ENCODE measurements around the gene PEF1. TPM values are rescaled to one million over a fixed set of nuclear protein-coding genes. Genes with fewer than 3 reads are reported as not detected.

The PEF1 gene
- polyA plus RNA-seq, 4 donors = 55.5 to 72.2 (median 59.1) TPM

DNA sequence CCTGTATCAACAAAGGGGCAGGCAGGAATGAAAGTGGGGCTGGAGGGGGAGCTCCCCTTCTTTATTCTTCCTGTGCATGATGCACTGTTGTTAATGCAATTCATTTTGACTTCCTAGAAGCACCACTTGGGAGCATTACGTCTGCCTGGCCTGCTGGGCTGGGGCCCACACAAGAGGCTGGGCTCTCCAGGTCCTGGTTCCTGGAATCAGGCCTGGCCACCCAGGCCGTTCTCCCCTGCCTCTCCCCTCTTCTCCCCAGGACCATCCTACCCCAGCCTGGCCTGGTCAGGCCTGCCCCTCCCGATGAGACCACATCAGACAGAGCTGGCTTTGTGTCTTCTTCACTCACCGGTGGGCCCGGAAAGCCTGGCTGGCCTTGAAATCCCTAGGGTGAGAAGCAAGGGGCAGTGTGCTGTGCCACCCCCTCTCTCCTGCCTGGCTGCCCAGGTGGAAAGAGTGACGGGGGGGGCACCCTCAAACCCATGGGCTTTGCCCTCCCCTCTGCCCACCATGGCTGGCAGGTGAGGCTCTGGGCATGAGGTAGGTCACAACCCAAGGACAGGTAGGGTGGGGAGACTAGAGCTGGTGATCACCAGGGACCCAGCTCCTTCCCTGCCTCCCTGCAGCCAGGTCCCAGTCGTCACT is 20.7 kb upstream of the PEF1 start:
- 71 to 85% (median 83%) methylated on average over 7 of the region's 7 CpGs for WGBS, 3 donors
- DNase-seq = no peak

DNA sequence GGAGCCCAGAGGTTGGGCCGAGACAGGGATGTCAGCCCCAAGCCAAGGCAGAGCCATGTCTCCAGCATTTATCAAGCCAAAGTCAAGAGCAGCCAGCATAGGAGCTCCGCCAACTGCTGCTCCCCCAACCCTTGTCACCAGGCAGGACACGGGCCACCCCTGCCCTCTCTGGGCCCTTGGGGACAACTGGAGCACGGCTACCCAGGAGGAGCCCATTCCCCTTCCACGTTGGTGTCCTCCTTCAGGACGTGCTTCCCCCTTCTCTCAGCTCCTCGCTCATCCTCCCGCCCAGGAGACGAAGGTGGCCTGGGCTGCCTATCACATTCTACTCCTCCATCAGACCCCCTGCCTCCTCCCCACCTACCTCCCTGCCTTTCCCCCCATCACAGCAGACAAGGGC is 19.9 kb upstream of the PEF1 start:
- peaks cover 0 to 74% (median 0%) of the 10 kb centered on the region in 3 donors for H3K36me3 ChIP-seq (ENCODE audit: control insufficient read depth in 3 of 3, insufficient read depth in 2 of 3, low read depth in 1 of 3, low read length in 3 of 3)

More for the DNA sequence above, 20.7 kb upstream of the PEF1 start:
- Histone ChIP-seq H3K36me3 (ENCODE audit: control insufficient read depth in 3 of 3, insufficient read depth in 2 of 3, low read depth in 1 of 3, low read length in 3 of 3) (peaks cover 0 to 70% (median 0%) of the 10 kb centered on the region in 3 donors), H3K4me3 (ENCODE audit: low read depth in 1 of 3, low read length in 3 of 3) (no peak overlapping the region), H3K4me1 (ENCODE audit: control insufficient read depth in 3 of 3, insufficient read depth in 2 of 3, low read depth in 1 of 3, low read length in 2 of 3) (peaks cover 2 to 48% (median 2%) of the 10 kb centered on the region in 3 donors), H3K27ac (ENCODE audit: low read depth in 1 of 3, low read length in 2 of 3) (peak overlapping the region in 1 of 3 donors; percentile 92), H3K27me3 (ENCODE audit: control insufficient read depth in 3 of 3, insufficient read depth in 3 of 3, low read length in 3 of 3) (no peaks in the 10 kb centered on the region), H3K9me3 (ENCODE audit: control insufficient read depth in 2 of 2, insufficient read depth in 1 of 2, low read depth in 1 of 2, low read length in 1 of 2) (no peaks in the 10 kb centered on the region)
- no peak for FAIRE-seq

DNA sequence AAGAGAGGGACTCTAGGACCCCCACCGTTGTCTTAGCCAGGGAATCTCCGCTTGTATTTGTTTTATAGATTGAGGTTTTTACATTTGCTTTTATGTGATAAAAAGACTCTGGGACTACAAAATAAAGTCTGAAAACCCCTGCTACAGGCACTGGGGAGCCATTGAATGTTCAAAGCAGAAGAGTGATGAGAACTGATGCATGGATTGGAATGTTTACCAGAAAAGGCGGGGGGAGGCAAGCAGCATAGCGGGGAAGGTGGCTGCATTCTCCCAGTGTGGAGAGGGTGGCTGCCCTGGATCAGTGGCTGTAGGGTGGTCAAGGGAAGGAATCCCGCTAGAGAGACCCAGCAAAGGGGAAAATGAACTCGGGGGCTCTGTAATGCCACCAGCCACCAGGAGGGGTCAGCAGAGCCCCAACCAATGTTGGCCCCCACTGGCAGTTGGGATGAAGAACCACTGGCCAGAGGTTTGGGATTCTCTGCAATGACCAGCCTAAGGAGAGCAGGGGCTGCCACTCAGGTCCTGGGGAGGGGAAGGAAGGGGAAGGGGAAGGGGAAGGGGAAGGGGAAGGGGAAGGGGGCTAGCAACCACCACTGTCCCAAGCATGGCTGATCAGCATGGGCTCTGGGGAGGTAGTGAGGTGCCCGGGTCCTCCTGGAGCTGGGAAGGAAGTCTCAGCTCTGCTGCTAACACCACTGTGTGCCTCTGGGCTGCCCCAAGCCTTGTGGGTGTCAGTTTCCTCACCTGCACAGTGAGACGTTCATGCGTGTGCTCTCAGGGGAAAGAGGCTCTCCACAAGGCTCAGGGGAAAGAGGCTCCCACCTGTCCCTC is 19.2 kb upstream of the PEF1 start:
- Histone ChIP-seq H3K9me3 (ENCODE audit: control insufficient read depth in 2 of 2, insufficient read depth in 1 of 2, low read depth in 1 of 2, low read length in 1 of 2) (no peaks in the 10 kb centered on the region), H3K4me3 (ENCODE audit: low read depth in 1 of 3, low read length in 3 of 3) (no peak overlapping the region), H3K27ac (ENCODE audit: low read depth in 1 of 3, low read length in 2 of 3) (no peak overlapping the region), H3K4me1 (ENCODE audit: control insufficient read depth in 3 of 3, insufficient read depth in 2 of 3, low read depth in 1 of 3, low read length in 2 of 3) (peaks cover 0 to 33% (median 2%) of the 10 kb centered on the region in 3 donors), H3K27me3 (ENCODE audit: control insufficient read depth in 3 of 3, insufficient read depth in 3 of 3, low read length in 3 of 3) (no peaks in the 10 kb centered on the region), H3K36me3 (ENCODE audit: control insufficient read depth in 3 of 3, insufficient read depth in 2 of 3, low read depth in 1 of 3, low read length in 3 of 3) (peaks cover 0 to 77% (median 0%) of the 10 kb centered on the region in 3 donors)
- 38 to 55% (median 48%) methylated on average over 7 to 9 of the region's 9 CpGs for WGBS, 3 donors
- DNase-seq = peak; percentile 51 to 67
- FAIRE-seq = no peak

More for the DNA sequence above, 19.9 kb upstream of the PEF1 start:
- FAIRE-seq (no peak), DNase-seq (no peak)
- Histone ChIP-seq H3K4me1 (ENCODE audit: control insufficient read depth in 3 of 3, insufficient read depth in 2 of 3, low read depth in 1 of 3, low read length in 2 of 3) (peaks cover 0 to 40% (median 2%) of the 10 kb centered on the region in 3 donors), H3K9me3 (ENCODE audit: control insufficient read depth in 2 of 2, insufficient read depth in 1 of 2, low read depth in 1 of 2, low read length in 1 of 2) (no peaks in the 10 kb centered on the region), H3K4me3 (ENCODE audit: low read depth in 1 of 3, low read length in 3 of 3) (no peak overlapping the region), H3K27me3 (ENCODE audit: control insufficient read depth in 3 of 3, insufficient read depth in 3 of 3, low read length in 3 of 3) (no peaks in the 10 kb centered on the region), H3K27ac (ENCODE audit: low read depth in 1 of 3, low read length in 2 of 3) (no peak overlapping the region)
- 81 to 86% (median 83%) methylated on average over 9 of the region's 9 CpGs for WGBS, 3 donors

DNA sequence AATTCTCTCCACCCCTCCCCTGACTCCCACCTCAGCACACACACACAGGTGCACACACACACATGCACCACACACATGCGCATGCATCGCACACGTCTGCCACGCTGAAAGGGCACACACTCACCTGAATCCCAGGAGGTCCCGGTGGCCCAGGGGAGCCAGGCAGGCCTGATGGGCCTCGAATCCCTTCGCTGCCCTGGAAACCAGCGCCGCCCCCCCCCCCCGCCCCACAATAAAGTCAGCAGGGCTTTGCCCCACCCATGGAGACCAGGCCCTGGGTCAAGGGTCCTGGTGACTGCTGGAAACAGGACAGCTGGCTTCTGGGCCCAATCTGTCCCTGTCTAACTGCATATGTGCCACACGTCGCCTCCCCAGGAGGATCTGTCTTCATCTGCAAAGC is 17.8 kb upstream of the PEF1 start:
- WGBS, 3 donors = 42 to 75% (median 64%) methylated on average over 9 to 12 of the region's 12 CpGs
- no peak overlapping the region for H3K4me3 ChIP-seq (ENCODE audit: low read depth in 1 of 3, low read length in 3 of 3)
- peaks cover 0 to 80% (median 0%) of the 10 kb centered on the region in 3 donors for H3K36me3 ChIP-seq (ENCODE audit: control insufficient read depth in 3 of 3, insufficient read depth in 2 of 3, low read depth in 1 of 3, low read length in 3 of 3)
- no peaks in the 10 kb centered on the region for H3K27me3 ChIP-seq (ENCODE audit: control insufficient read depth in 3 of 3, insufficient read depth in 3 of 3, low read length in 3 of 3)
- H3K4me1 ChIP-seq (ENCODE audit: control insufficient read depth in 3 of 3, insufficient read depth in 2 of 3, low read depth in 1 of 3, low read length in 2 of 3) = peaks cover 0 to 23% (median 2%) of the 10 kb centered on the region in 3 donors
- H3K27ac ChIP-seq (ENCODE audit: low read depth in 1 of 3, low read length in 2 of 3) = no peak overlapping the region
- no peak for DNase-seq
- no peak for FAIRE-seq
- no peaks in the 10 kb centered on the region for H3K9me3 ChIP-seq (ENCODE audit: control insufficient read depth in 2 of 2, insufficient read depth in 1 of 2, low read depth in 1 of 2, low read length in 1 of 2)

DNA sequence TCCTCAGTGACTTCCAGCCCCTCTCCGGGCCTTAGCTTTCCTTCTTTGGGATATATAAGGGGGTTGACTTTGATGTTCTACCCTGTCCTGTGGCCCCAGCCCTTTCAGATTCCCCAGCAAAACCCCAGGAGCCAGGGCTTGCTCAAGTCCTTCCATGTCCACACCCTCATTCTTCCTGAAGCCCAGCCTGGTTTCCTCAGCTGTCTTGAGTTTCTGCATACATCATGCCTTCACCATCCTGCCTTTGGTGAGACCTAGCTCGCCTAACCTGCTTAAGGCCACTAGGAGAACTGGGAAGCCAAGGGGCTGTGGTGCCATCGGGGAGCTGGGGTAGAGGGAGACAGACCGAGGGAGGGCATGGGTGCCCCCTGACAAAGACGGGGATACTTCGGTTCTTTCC is 17.2 kb upstream of the PEF1 start:
- Histone ChIP-seq H3K27me3 (ENCODE audit: control insufficient read depth in 3 of 3, insufficient read depth in 3 of 3, low read length in 3 of 3) (no peaks in the 10 kb centered on the region), H3K4me1 (ENCODE audit: control insufficient read depth in 3 of 3, insufficient read depth in 2 of 3, low read depth in 1 of 3, low read length in 2 of 3) (peaks cover 0 to 17% (median 2%) of the 10 kb centered on the region in 3 donors), H3K4me3 (ENCODE audit: low read depth in 1 of 3, low read length in 3 of 3) (no peak overlapping the region), H3K36me3 (ENCODE audit: control insufficient read depth in 3 of 3, insufficient read depth in 2 of 3, low read depth in 1 of 3, low read length in 3 of 3) (peaks cover 0 to 80% (median 0%) of the 10 kb centered on the region in 3 donors), H3K9me3 (ENCODE audit: control insufficient read depth in 2 of 2, insufficient read depth in 1 of 2, low read depth in 1 of 2, low read length in 1 of 2) (no peaks in the 10 kb centered on the region), H3K27ac (ENCODE audit: low read depth in 1 of 3, low read length in 2 of 3) (no peak overlapping the region)
- no peak for FAIRE-seq
- 86 to 96% (median 93%) methylated on average over 6 of the region's 6 CpGs for WGBS, 3 donors
- no peak for DNase-seq

DNA sequence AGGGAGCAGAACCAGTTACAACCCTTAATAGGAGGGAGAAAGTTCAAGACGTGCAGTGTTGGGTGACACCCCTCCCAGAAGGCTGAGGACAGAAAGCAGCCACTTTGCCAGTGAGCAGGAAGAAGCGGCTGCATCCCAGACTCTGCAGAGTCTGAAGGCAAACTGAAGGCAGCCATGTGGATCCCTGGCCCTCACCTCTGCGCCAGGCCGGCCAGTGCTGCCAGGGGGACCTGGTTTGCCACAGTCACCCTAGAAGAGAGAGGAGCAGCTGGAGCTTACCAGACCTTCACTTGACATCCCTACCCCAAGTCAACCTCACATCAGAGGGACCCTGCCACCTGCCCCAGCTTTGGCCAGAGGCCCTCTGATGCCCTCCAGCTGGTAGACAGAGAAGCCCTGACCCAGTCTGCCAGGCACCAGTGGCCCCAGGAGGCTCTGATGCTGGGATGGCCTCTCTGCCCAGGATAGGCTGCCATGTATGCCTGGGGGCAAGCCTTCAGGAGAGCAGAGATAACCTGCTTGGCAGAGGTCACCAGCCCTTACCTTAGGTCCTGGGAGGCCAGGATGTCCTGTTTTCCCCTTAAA is 16.3 kb upstream of the PEF1 start:
- WGBS, 3 donors = 78 to 86% (median 79%) methylated on average over 4 of the region's 4 CpGs
- no peaks in the 10 kb centered on the region for H3K9me3 ChIP-seq (ENCODE audit: control insufficient read depth in 2 of 2, insufficient read depth in 1 of 2, low read depth in 1 of 2, low read length in 1 of 2)
- H3K4me1 ChIP-seq (ENCODE audit: control insufficient read depth in 3 of 3, insufficient read depth in 2 of 3, low read depth in 1 of 3, low read length in 2 of 3) = peaks cover 0 to 8% (median 1%) of the 10 kb centered on the region in 3 donors
- peaks cover 0 to 81% (median 0%) of the 10 kb centered on the region in 3 donors for H3K36me3 ChIP-seq (ENCODE audit: control insufficient read depth in 3 of 3, insufficient read depth in 2 of 3, low read depth in 1 of 3, low read length in 3 of 3)
- no peak overlapping the region for H3K27ac ChIP-seq (ENCODE audit: low read depth in 1 of 3, low read length in 2 of 3)
- FAIRE-seq (no peak), DNase-seq (no peak)
- H3K4me3 ChIP-seq (ENCODE audit: low read depth in 1 of 3, low read length in 3 of 3) = no peak overlapping the region
- H3K27me3 ChIP-seq (ENCODE audit: control insufficient read depth in 3 of 3, insufficient read depth in 3 of 3, low read length in 3 of 3) = no peaks in the 10 kb centered on the region

DNA sequence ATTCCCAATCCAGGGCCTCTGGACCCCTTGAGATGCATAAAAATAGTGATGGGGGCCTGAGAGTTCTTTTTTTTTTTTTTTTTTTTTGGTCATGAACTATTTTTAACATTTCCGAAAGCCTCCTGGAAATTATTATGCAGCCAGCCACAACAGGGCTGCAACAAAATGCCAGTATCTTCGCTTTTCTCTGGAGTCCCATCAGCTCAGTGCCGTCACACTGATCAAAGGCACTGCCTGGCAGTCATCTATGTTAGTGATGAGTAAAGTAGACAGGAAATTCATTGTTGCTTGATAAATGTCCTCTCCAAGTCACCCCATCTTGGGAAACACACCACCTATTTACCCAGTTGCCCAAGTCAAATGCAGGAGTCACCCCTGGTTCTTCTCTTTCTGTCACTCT is 15.2 kb upstream of the PEF1 start:
- Histone ChIP-seq H3K9me3 (ENCODE audit: control insufficient read depth in 2 of 2, insufficient read depth in 1 of 2, low read depth in 1 of 2, low read length in 1 of 2) (no peaks in the 10 kb centered on the region), H3K4me3 (ENCODE audit: low read depth in 1 of 3, low read length in 3 of 3) (no peak overlapping the region), H3K4me1 (ENCODE audit: control insufficient read depth in 3 of 3, insufficient read depth in 2 of 3, low read depth in 1 of 3, low read length in 2 of 3) (no peaks in the 10 kb centered on the region), H3K27me3 (ENCODE audit: control insufficient read depth in 3 of 3, insufficient read depth in 3 of 3, low read length in 3 of 3) (no peaks in the 10 kb centered on the region), H3K36me3 (ENCODE audit: control insufficient read depth in 3 of 3, insufficient read depth in 2 of 3, low read depth in 1 of 3, low read length in 3 of 3) (peaks cover 0 to 80% (median 0%) of the 10 kb centered on the region in 3 donors), H3K27ac (ENCODE audit: low read depth in 1 of 3, low read length in 2 of 3) (no peak overlapping the region)
- DNase-seq (no peak), FAIRE-seq (no peak)
- 90 to 98% (median 98%) methylated on average over 3 of the region's 3 CpGs for WGBS, 3 donors

DNA sequence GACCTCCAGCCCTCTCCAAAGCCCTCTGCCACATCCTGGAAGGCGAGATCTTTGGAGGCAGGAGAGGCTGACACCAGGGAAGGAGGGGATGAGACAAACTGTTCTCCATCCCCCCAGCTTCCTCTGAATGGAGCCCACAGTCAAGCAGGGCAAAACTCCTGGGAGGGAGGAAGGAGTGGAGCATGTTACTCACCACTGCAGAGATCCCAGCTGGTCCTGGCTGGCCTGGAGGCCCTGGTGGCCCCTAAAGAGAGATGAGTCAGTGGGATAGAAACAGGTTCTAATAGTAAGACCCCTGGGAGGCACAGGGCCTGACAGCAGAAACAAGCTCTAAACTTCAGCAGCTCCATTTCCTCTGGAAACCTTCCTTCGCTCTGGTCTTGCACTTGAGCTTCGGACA is 14.0 kb upstream of the PEF1 start:
- Histone ChIP-seq H3K4me3 (ENCODE audit: low read depth in 1 of 3, low read length in 3 of 3) (no peak overlapping the region), H3K4me1 (ENCODE audit: control insufficient read depth in 3 of 3, insufficient read depth in 2 of 3, low read depth in 1 of 3, low read length in 2 of 3) (no peaks in the 10 kb centered on the region), H3K27me3 (ENCODE audit: control insufficient read depth in 3 of 3, insufficient read depth in 3 of 3, low read length in 3 of 3) (no peaks in the 10 kb centered on the region), H3K36me3 (ENCODE audit: control insufficient read depth in 3 of 3, insufficient read depth in 2 of 3, low read depth in 1 of 3, low read length in 3 of 3) (peaks cover 0 to 86% (median 0%) of the 10 kb centered on the region in 3 donors), H3K27ac (ENCODE audit: low read depth in 1 of 3, low read length in 2 of 3) (no peak overlapping the region), H3K9me3 (ENCODE audit: control insufficient read depth in 2 of 2, insufficient read depth in 1 of 2, low read depth in 1 of 2, low read length in 1 of 2) (no peaks in the 10 kb centered on the region)
- DNase-seq (no peak), FAIRE-seq (no peak)
- 86 to 91% (median 88%) methylated on average over 3 of the region's 3 CpGs for WGBS, 3 donors

Measured in small intestine (tissue), 7 donors.